Liver (tissue), 9 donors: ENCODE data around the gene MAPK1. TPM values are rescaled to one million over a fixed set of nuclear protein-coding genes. Genes with fewer than 3 reads are reported as not detected.
"Not testable (repeated sequence)": the region's sequence is repeated elsewhere in the genome, so short reads cannot be mapped to it uniquely, and the experiment has no call there.

Experiments used
- DNase-seq: peaks from one replicate; pipeline ENCODE4 v3.0.0-alpha.2; 2017; ENCODE audit warnings: low spot score
- H3K27ac ChIP-seq, 2 donors: one replicate each; pipeline ENCODE4 v1.7.0; 2013; ENCODE audit warnings: inconsistent platforms in 2 of 2, low read length in 2 of 2, control low read depth in 1 of 2, low read depth in 1 of 2, mild to moderate bottlenecking in 1 of 2
- H3K27me3 ChIP-seq, 4 donors: one replicate each; pipeline versions ENCODE4 v1.6.1 to v1.7.0; 2013; ENCODE audit warnings: low read length in 3 of 4, inconsistent platforms in 1 of 4, mild to moderate bottlenecking in 1 of 4, moderate library complexity in 1 of 4; ENCODE audit not compliant: control insufficient read depth in 4 of 4, insufficient read depth in 4 of 4
- H3K36me3 ChIP-seq, 4 donors: one replicate each; pipeline versions ENCODE4 v1.6.1 to v1.7.0; 2013; ENCODE audit warnings: low read length in 3 of 4, mild to moderate bottlenecking in 3 of 4, low read depth in 1 of 4, moderate library complexity in 1 of 4; ENCODE audit not compliant: control insufficient read depth in 4 of 4, insufficient read depth in 3 of 4
- H3K4me1 ChIP-seq, 4 donors: one replicate each; pipeline versions ENCODE4 v1.6.1 to v1.7.0; 2013; ENCODE audit warnings: low read length in 3 of 4, mild to moderate bottlenecking in 3 of 4, moderate library complexity in 1 of 4; ENCODE audit not compliant: control insufficient read depth in 4 of 4, insufficient read depth in 4 of 4
- H3K4me3 ChIP-seq, 3 donors: one replicate each; pipeline versions ENCODE4 v1.6.1 to v1.7.0; 2013; ENCODE audit warnings: low read length in 3 of 3, control low read depth in 1 of 3, low read depth in 1 of 3, mild to moderate bottlenecking in 1 of 3
- H3K9ac ChIP-seq, 2 donors: one replicate each; pipeline ENCODE4 v1.7.0; 2013; ENCODE audit warnings: low read length in 2 of 2, mild to moderate bottlenecking in 2 of 2, moderate library complexity in 2 of 2, control low read depth in 1 of 2, low read depth in 1 of 2
- H3K9me3 ChIP-seq, 4 donors: one replicate each; pipeline versions ENCODE4 v1.6.1 to v1.7.0; 2013; ENCODE audit warnings: low read length in 3 of 4; ENCODE audit not compliant: control insufficient read depth in 4 of 4
- CTCF ChIP-seq: fragments of 150-350 bp; IDR thresholded peaks from 2 replicates; pipeline ENCODE4 v1.5.1; 2017; ENCODE audit warnings: improper control_type of control experiment, low read depth, low read length; ENCODE audit not compliant: missing input control
- EGR1 ChIP-seq, 2 donors: IDR thresholded peaks; 2 replicates each; pipeline ENCODE4 v1.6.1; 2016 to 2018; ENCODE audit warnings: antibody characterized with exemption in 2 of 2, low read depth in 2 of 2
- FOXA1 ChIP-seq: IDR thresholded peaks from 2 replicates; pipeline ENCODE4 v1.6.1; 2016; ENCODE audit warnings: antibody characterized with exemption
- FOXA2 ChIP-seq: IDR thresholded peaks from 2 replicates; pipeline ENCODE4 v1.6.1; 2016; ENCODE audit warnings: antibody characterized with exemption
- GABPA ChIP-seq, 2 donors: IDR thresholded peaks in 1 of 2; conservative IDR thresholded peaks in 1 of 2; 2 replicates each; pipeline ENCODE4 v1.6.1; 2016; ENCODE audit warnings: antibody characterized with exemption in 2 of 2, mild to moderate bottlenecking in 1 of 2, moderate library complexity in 1 of 2
- HNF4A ChIP-seq, 2 donors: conservative IDR thresholded peaks; 2 replicates each; pipeline ENCODE4 v1.6.1; 2016; ENCODE audit warnings: antibody characterized with exemption in 2 of 2, mild to moderate bottlenecking in 2 of 2
- HNF4G ChIP-seq: IDR thresholded peaks from 2 replicates; pipeline ENCODE4 v1.6.1; 2016; ENCODE audit warnings: antibody characterized with exemption
- MAX ChIP-seq: IDR thresholded peaks from 2 replicates; pipeline ENCODE4 v1.6.1; 2016; ENCODE audit warnings: antibody characterized with exemption
- NR2F2 ChIP-seq: IDR thresholded peaks from 2 replicates; pipeline ENCODE4 v1.6.1; 2016; ENCODE audit warnings: antibody characterized with exemption
- RAD21 ChIP-seq, 2 donors: IDR thresholded peaks; 2 replicates each; pipeline ENCODE4 v1.6.1; 2016; ENCODE audit warnings: antibody characterized with exemption in 2 of 2, mild to moderate bottlenecking in 2 of 2
- REST ChIP-seq: IDR thresholded peaks from 2 replicates; pipeline ENCODE4 v1.6.1; 2016; ENCODE audit warnings: antibody characterized with exemption, mild to moderate bottlenecking
- RXRA ChIP-seq, 2 donors: IDR thresholded peaks; 2 replicates each; pipeline ENCODE4 v1.6.1; 2017 to 2018; ENCODE audit warnings: antibody characterized with exemption in 2 of 2, mild to moderate bottlenecking in 1 of 2
- SP1 ChIP-seq: IDR thresholded peaks from 2 replicates; pipeline ENCODE4 v1.6.1; 2018; ENCODE audit warnings: antibody characterized with exemption, mild to moderate bottlenecking
- TAF1 ChIP-seq: conservative IDR thresholded peaks from 2 replicates; pipeline ENCODE4 v1.6.1; 2016; ENCODE audit warnings: antibody characterized with exemption, mild to moderate bottlenecking
- YY1 ChIP-seq: IDR thresholded peaks from 2 replicates; pipeline ENCODE4 v1.6.1; 2016; ENCODE audit warnings: antibody characterized with exemption, mild to moderate bottlenecking
- WGBS: extraction: QIAGEN DNeasy Blood & Tissue Kit; methylation state at CpG from one replicate; pipeline ENCODE4 v1.1.7; 2013; 5-methylcytosine and 5-hydroxymethylcytosine counted together
- polyA plus RNA-seq, 2 donors: library from polyadenylated mRNA; stranded (reverse) in 1 of 2; unstranded in 1 of 2; fragments of 200-250 nt in 1 of 2; fragments of >200 nt in 1 of 2; fragmentation: Nextera tagmentation in 1 of 2; extraction: Ambion mirVana in 1 of 2; gene quantifications; one replicate each; pipeline versions ENCODE4 v1.2.1 to v1.2.3, GENCODE V29; 2013 to 2015
- total RNA-seq, 2 donors: library from RNA; depleted of rRNA; stranded (reverse); fragments of >200 nt; gene quantifications; one replicate each; pipeline ENCODE4 v1.2.3, GENCODE V29; 2014
- donor health status: healthy.
- donor health status: healthy.
- donor health status: healthy.
- donor health status: healthy.
- donor health status: healthy.

MAPK1 gene
- total and polyA plus RNA-seq, 4 donors, result 8.3 to 31.8 (median 22.8) TPM

DNA sequence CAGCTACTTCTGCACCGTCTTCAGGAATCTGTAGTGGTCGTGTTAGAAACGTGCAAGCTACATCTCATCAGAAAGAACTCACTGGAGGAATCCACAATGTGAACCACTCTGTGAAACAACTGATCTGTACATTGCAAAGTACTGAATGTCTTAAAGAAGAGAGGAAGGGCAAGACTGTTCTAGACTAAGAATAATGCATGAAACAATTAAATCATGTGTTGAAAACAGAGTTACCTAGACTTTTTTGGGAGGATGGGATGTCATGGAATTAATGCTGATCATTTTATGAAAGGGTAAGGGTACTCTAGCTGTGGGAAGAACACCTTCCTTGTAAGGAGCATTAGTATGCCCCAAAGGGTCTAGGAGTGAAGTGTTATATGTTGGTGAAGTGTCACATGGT, 71.2 kb downstream of the MAPK1 start:
- no peak for DNase-seq
- Histone ChIP-seq H3K9ac (no peak overlapping the region), H3K4me3 (no peak overlapping the region), H3K4me1 (peaks cover 0 to 2% (median 0%) of the 10 kb centered on the region in 4 donors), H3K9me3 (no peaks in the 10 kb centered on the region), H3K36me3 (peaks cover 3 to 20% (median 16%) of the 10 kb centered on the region in 4 donors), H3K27me3 (no peaks in the 10 kb centered on the region), H3K27ac (no peak overlapping the region)
- 98% methylated on average over 3 of the region's 3 CpGs for WGBS
- TF ChIP-seq GABPA (IDR thresholded peaks at IDR 0.05 in 1 of 2, conservative IDR thresholded peaks at IDR 0.05 in 1 of 2) (no peak), HNF4A (conservative IDR thresholded peaks at IDR 0.05) (no peak), RXRA (IDR thresholded peaks at IDR 0.05) (no peak), YY1 (no peak), HNF4G (no peak), TAF1 (no peak), FOXA2 (no peak), NR2F2 (no peak), FOXA1 (no peak), CTCF (no peak), RAD21 (IDR thresholded peaks at IDR 0.05) (no peak), EGR1 (IDR thresholded peaks at IDR 0.05; ENCODE audit: low read depth in 2 of 2) (no peak), MAX (no peak), SP1 (no peak)

GRCh38 chr22:21793716-21794115, 73.7 kb downstream of the MAPK1 start:
- peaks cover 2 to 14% (median 10%) of the 10 kb centered on the region in 4 donors for H3K36me3 ChIP-seq
- H3K4me1 ChIP-seq, H3K27me3 ChIP-seq, H3K9ac ChIP-seq, H3K9me3 ChIP-seq, DNase-seq, H3K4me3 ChIP-seq, H3K27ac ChIP-seq: not testable (repeated sequence)
- 97% methylated on average over 10 of the region's 10 CpGs for WGBS

- DNase-seq, result no peak
- Histone ChIP-seq H3K36me3 (peaks cover 2 to 18% (median 11%) of the 10 kb centered on the region in 4 donors), H3K4me1 (peaks cover 0 to 4% (median 0%) of the 10 kb centered on the region in 4 donors), H3K27ac (peak overlapping the region in 1 of 2 donors; percentile 69), H3K9ac (no peak overlapping the region), H3K4me3 (no peak overlapping the region), H3K9me3 (no peaks in the 10 kb centered on the region), H3K27me3 (no peaks in the 10 kb centered on the region)
- TF ChIP-seq REST (no peak), SP1 (no peak), CTCF (no peak)
- 85% methylated on average over 11 of the region's 11 CpGs for WGBS
Observed at GRCh38 chr22:21791635-21792625, 75.5 kb downstream of the MAPK1 start.
